ENCODE data around the gene NET1.
"Not testable (repeated sequence)": the region's sequence is repeated elsewhere in the genome, so short reads cannot be mapped to it uniquely, and the experiment has no call there.

GRCh38 chr10:5379202-5379601, 33.2 kb upstream of the NET1 start:
- not testable (repeated sequence) for TF ChIP-seq EP300, CTCF, POLR2AphosphoS5 (IDR thresholded peaks at IDR 0.05)
